ENCODE measurements around the gene NR2F1-AS1.

NR2F1-AS1 gene

DNA sequence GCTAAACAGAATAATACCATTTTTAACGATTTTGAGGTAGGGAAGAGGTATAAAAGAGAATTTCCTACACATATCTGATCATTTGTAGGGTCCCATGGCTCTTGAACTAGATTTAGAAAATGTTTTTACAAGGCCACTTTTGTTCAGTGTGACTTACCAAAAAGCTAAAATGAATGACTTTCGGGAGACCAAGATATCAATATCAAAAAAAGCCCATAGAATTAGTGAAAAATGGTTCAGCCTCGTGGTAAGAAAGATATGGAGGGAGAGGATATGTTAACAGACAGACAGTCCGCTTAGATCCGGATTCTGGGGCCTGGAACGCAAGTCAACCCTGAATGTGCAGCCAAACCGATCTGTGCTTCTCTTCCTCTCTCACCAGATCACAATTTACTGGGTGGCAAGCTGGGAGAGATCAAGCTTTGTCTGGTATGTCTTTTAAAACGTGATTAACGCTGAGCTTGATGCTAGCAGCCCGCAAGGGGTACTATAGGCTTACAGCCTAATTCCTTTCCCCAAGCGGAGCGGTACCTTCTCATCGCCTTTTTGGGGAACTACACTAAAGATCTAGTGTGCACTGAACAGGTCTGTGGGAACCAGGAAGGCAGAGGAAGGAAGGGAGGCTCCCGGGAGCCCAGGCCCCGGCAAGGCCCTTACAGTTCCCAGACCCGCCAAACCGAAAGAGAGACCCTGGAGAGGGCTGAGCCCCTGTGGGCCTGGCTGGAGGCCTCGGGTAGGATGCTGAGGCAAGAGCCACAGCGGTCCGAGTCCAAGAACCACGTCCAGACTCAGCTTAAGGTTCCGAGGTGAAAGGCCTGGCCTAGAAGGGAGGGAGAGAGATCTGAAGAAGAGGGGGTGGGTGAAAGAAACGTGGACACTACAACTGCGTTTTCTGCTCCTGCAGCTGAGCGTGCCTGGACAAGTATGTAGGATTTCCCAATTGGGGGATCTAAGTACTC, 2.9 kb downstream of the NR2F1-AS1 start:
- TF ChIP-seq ZNF70 (CRISPR knock-in tag; IDR thresholded peaks at IDR 0.05): no peak
- TF ChIP-seq GLIS3 (CRISPR knock-in tag; IDR thresholded peaks at IDR 0.05): no peak
- no peak for TF ChIP-seq BACH2 (CRISPR knock-in tag; IDR thresholded peaks at IDR 0.05; ENCODE audit: borderline replicate concordance)
- TF ChIP-seq OSR1 (CRISPR knock-in tag; IDR thresholded peaks at IDR 0.05): no peak
- TF ChIP-seq TCF4 (CRISPR knock-in tag; IDR thresholded peaks at IDR 0.05; ENCODE audit: borderline replicate concordance): no peak
- no peak for TF ChIP-seq CSDC2 (CRISPR knock-in tag; IDR thresholded peaks at IDR 0.05)
- TF ChIP-seq ZNF8 (CRISPR knock-in tag; IDR thresholded peaks at IDR 0.05): no peak
- TF ChIP-seq, protein P1, sequence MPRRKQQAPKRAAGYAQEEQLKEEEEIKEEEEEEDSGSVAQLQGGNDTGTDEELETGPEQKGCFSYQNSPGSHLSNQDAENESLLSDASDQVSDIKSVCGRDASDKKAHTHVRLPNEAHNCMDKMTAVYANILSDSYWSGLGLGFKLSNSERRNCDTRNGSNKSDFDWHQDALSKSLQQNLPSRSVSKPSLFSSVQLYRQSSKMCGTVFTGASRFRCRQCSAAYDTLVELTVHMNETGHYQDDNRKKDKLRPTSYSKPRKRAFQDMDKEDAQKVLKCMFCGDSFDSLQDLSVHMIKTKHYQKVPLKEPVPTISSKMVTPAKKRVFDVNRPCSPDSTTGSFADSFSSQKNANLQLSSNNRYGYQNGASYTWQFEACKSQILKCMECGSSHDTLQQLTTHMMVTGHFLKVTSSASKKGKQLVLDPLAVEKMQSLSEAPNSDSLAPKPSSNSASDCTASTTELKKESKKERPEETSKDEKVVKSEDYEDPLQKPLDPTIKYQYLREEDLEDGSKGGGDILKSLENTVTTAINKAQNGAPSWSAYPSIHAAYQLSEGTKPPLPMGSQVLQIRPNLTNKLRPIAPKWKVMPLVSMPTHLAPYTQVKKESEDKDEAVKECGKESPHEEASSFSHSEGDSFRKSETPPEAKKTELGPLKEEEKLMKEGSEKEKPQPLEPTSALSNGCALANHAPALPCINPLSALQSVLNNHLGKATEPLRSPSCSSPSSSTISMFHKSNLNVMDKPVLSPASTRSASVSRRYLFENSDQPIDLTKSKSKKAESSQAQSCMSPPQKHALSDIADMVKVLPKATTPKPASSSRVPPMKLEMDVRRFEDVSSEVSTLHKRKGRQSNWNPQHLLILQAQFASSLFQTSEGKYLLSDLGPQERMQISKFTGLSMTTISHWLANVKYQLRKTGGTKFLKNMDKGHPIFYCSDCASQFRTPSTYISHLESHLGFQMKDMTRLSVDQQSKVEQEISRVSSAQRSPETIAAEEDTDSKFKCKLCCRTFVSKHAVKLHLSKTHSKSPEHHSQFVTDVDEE (CRISPR knock-in tag; IDR thresholded peaks at IDR 0.05): no peak
- TF ChIP-seq ISL1 (CRISPR knock-in tag; IDR thresholded peaks at IDR 0.05): no peak
- ATAC-seq: no peak

DNA sequence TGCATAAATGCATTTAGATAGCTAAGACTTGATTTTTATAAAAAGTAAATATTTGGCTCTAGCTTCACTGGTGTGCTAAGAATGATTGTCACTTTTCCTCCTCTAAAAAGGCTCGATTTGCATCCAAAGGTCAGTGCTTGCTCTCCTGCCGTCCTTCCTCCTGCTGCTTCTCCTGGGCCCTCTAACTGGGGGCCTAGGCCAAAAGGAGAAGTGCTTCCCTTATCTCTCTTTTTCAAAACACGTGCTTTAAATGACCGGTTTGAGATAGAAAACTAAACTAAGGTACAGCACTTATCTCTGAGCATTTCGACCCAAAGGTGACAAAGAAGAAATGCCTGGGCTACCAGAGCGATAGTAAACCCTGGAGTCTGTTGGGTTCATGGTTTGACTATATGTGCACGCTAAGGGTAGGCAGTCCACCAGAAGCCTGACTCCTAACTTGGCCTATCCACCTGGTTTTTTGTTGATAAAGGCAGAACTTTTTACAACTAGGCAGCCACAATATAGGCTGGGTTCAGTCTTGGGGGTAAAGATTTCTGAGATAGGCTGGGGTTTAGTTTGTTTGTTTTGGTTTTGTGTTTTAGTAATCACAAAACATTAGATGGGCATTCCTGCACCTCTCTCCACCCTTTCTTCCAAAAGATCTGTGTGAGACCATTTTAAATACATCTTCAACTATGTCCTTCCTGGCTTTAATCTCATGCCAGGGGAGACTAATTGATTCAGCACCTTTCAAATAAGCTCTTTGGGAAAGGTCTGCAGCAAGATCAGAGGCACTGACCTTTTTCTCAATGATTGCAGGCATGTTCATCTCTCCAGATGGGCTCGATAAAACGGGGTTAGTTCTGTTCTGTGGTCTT, 3.8 kb downstream of the NR2F1-AS1 start:
- ATAC-seq: no peak
- TF ChIP-seq CSDC2 (CRISPR knock-in tag; IDR thresholded peaks at IDR 0.05) (no peak), BACH2 (CRISPR knock-in tag; IDR thresholded peaks at IDR 0.05; ENCODE audit: borderline replicate concordance) (no peak), PPARA (CRISPR knock-in tag; IDR thresholded peaks at IDR 0.05; ENCODE audit: borderline replicate concordance) (no peak), ZNF70 (CRISPR knock-in tag; IDR thresholded peaks at IDR 0.05) (no peak), ZC3H10 (CRISPR knock-in tag; IDR thresholded peaks at IDR 0.05) (no peak), TCF4 (CRISPR knock-in tag; IDR thresholded peaks at IDR 0.05; ENCODE audit: borderline replicate concordance) (no peak), RARB (CRISPR knock-in tag; IDR thresholded peaks at IDR 0.05) (no peak), OSR1 (CRISPR knock-in tag; IDR thresholded peaks at IDR 0.05) (no peak), ISL1 (CRISPR knock-in tag; IDR thresholded peaks at IDR 0.05) (no peak), SNAI2 (CRISPR knock-in tag; IDR thresholded peaks at IDR 0.05) (no peak), GLIS3 (CRISPR knock-in tag; IDR thresholded peaks at IDR 0.05) (no peak), ARNTL (CRISPR knock-in tag; IDR thresholded peaks at IDR 0.05; ENCODE audit: borderline replicate concordance, low read depth) (no peak), ESRRG (CRISPR knock-in tag; IDR thresholded peaks at IDR 0.05) (no peak), ZNF565 (CRISPR knock-in tag; conservative IDR thresholded peaks at IDR 0.05; ENCODE audit: low read depth) (no peak)
- TF ChIP-seq, protein P2, sequence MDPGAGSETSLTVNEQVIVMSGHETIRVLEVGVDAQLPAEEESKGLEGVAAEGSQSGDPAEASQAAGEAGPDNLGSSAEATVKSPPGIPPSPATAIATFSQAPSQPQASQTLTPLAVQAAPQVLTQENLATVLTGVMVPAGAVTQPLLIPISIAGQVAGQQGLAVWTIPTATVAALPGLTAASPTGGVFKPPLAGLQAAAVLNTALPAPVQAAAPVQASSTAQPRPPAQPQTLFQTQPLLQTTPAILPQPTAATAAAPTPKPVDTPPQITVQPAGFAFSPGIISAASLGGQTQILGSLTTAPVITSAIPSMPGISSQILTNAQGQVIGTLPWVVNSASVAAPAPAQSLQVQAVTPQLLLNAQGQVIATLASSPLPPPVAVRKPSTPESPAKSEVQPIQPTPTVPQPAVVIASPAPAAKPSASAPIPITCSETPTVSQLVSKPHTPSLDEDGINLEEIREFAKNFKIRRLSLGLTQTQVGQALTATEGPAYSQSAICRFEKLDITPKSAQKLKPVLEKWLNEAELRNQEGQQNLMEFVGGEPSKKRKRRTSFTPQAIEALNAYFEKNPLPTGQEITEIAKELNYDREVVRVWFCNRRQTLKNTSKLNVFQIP (CRISPR knock-in tag; IDR thresholded peaks at IDR 0.05; ENCODE audit: borderline replicate concordance, low read depth): no peak
- TF ChIP-seq, protein P3, sequence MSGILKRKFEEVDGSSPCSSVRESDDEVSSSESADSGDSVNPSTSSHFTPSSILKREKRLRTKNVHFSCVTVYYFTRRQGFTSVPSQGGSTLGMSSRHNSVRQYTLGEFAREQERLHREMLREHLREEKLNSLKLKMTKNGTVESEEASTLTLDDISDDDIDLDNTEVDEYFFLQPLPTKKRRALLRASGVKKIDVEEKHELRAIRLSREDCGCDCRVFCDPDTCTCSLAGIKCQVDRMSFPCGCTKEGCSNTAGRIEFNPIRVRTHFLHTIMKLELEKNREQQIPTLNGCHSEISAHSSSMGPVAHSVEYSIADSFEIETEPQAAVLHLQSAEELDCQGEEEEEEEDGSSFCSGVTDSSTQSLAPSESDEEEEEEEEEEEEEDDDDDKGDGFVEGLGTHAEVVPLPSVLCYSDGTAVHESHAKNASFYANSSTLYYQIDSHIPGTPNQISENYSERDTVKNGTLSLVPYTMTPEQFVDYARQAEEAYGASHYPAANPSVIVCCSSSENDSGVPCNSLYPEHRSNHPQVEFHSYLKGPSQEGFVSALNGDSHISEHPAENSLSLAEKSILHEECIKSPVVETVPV (CRISPR knock-in tag; IDR thresholded peaks at IDR 0.05): no peak
- TF ChIP-seq, protein P4, sequence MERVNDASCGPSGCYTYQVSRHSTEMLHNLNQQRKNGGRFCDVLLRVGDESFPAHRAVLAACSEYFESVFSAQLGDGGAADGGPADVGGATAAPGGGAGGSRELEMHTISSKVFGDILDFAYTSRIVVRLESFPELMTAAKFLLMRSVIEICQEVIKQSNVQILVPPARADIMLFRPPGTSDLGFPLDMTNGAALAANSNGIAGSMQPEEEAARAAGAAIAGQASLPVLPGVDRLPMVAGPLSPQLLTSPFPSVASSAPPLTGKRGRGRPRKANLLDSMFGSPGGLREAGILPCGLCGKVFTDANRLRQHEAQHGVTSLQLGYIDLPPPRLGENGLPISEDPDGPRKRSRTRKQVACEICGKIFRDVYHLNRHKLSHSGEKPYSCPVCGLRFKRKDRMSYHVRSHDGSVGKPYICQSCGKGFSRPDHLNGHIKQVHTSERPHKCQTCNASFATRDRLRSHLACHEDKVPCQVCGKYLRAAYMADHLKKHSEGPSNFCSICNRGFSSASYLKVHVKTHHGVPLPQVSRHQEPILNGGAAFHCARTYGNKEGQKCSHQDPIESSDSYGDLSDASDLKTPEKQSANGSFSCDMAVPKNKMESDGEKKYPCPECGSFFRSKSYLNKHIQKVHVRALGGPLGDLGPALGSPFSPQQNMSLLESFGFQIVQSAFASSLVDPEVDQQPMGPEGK (CRISPR knock-in tag; IDR thresholded peaks at IDR 0.05; ENCODE audit: borderline replicate concordance): no peak
- TF ChIP-seq, protein P1 (CRISPR knock-in tag; IDR thresholded peaks at IDR 0.05): no peak
